Activated naive CD4-positive, alpha-beta T cell treated with anti-CD3 and anti-CD28 coated beads, Interleukin-2, amount 50 U/mL, for 24 hours (primary cell): Measurements from ENCODE around the gene RNF8.
"Not testable (repeated sequence)": the region's sequence is repeated elsewhere in the genome, so short reads cannot be mapped to it uniquely, and the experiment has no call there.

ENCODE experiments used
- H3K27ac Mint-ChIP-seq: one replicate; pipeline ENCODE4 v1.8.0; 2021; ENCODE audit warnings: mild to moderate bottlenecking, mixed read lengths
- H3K27me3 Mint-ChIP-seq: one replicate; pipeline ENCODE4 v1.8.0; 2021; ENCODE audit warnings: mixed read lengths
- H3K36me3 Mint-ChIP-seq: one replicate; pipeline ENCODE4 v1.8.0; 2021; ENCODE audit warnings: mixed read lengths
- H3K4me1 Mint-ChIP-seq: one replicate; pipeline ENCODE4 v1.8.0; 2021; ENCODE audit warnings: mixed read lengths
- H3K4me3 Mint-ChIP-seq: one replicate; pipeline ENCODE4 v1.8.0; 2021; ENCODE audit warnings: mild to moderate bottlenecking, mixed read lengths
- H3K9me3 Mint-ChIP-seq: one replicate; pipeline ENCODE4 v1.8.0; 2021; ENCODE audit warnings: mixed read lengths

Gene RNF8

GRCh38 chr6:37433657-37434271 lies 80.0 kb downstream of the RNF8 start:
- peaks cover 52% of the 10 kb centered on the region for H3K4me1 Mint-ChIP-seq
- peaks cover 12% of the 10 kb centered on the region for H3K36me3 Mint-ChIP-seq
- H3K9me3 Mint-ChIP-seq = no peaks in the 10 kb centered on the region
- no peaks in the 10 kb centered on the region for H3K27me3 Mint-ChIP-seq
- peak overlapping the region; percentile 98 for H3K27ac Mint-ChIP-seq
- peak overlapping the region; percentile 95 for H3K4me3 Mint-ChIP-seq

GRCh38 chr6:37435373-37435772 lies 81.6 kb downstream of the RNF8 start:
- Mint-ChIP-seq H3K36me3 (peaks cover 12% of the 10 kb centered on the region), H3K4me1 (peaks cover 64% of the 10 kb centered on the region), H3K27me3 (no peaks in the 10 kb centered on the region), H3K27ac (peak overlapping the region; percentile 51), H3K4me3 (peak overlapping the region; percentile 52), H3K9me3 (no peaks in the 10 kb centered on the region)

GRCh38 chr6:37435816-37436215 lies 82.0 kb downstream of the RNF8 start:
- peak overlapping the region; percentile 36 for H3K4me3 Mint-ChIP-seq
- H3K27me3 Mint-ChIP-seq = no peaks in the 10 kb centered on the region
- peaks cover 64% of the 10 kb centered on the region for H3K4me1 Mint-ChIP-seq
- peaks cover 12% of the 10 kb centered on the region for H3K36me3 Mint-ChIP-seq
- H3K27ac Mint-ChIP-seq = no peak overlapping the region
- H3K9me3 Mint-ChIP-seq = no peaks in the 10 kb centered on the region

DNA sequence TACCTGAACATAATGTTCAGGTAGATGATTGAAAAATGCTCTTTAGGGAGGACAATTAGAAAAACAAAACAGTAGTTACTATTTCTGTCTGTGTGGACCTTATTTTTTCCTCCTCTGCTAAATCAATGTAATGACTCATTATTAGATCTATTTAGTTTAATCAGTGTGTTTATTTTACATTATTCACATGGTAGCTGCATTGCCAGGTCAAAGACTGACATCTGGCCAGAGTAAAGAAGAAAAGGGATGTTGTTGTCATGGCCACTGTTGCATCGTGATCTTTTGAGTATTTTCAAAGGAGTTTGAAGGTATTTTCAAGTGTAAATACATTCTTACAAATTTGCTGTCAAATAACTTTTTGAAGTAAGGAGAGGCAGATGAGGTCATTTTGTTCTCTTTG lies 85.1 kb downstream of the RNF8 start:
- Mint-ChIP-seq H3K4me3 (no peak overlapping the region), H3K9me3 (no peaks in the 10 kb centered on the region), H3K27me3 (no peaks in the 10 kb centered on the region), H3K27ac (peak overlapping the region; percentile 82), H3K4me1 (peaks cover 70% of the 10 kb centered on the region), H3K36me3 (peaks cover 13% of the 10 kb centered on the region)

DNA sequence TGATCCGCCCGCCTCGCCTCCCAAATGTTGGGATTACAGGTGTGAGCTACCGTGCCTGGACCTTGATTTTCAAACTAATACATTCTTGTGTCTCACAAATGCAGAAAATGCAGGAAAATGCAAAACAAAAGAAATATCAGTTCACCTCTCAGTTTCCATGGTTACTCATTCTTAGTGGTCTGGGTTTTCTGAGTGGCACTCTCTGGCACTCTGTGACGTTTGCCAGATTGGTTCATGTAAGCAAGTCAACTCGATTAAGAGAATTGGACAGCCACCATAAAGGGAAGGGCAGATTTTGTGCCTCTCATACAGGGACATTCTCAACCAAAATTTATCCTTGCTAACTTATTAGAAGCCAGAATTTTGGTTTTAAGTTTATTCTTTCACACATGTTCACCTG lies 87.9 kb downstream of the RNF8 start:
- Mint-ChIP-seq H3K27me3 (no peaks in the 10 kb centered on the region), H3K27ac (peak overlapping the region; percentile 51), H3K9me3 (no peaks in the 10 kb centered on the region), H3K36me3 (peaks cover 23% of the 10 kb centered on the region), H3K4me1 (peaks cover 44% of the 10 kb centered on the region), H3K4me3 (no peak overlapping the region)

GRCh38 chr6:37442416-37443215 lies 88.8 kb downstream of the RNF8 start:
- Mint-ChIP-seq H3K27me3 (no peaks in the 10 kb centered on the region), H3K27ac (peak overlapping the region; percentile 88), H3K36me3 (peaks cover 22% of the 10 kb centered on the region), H3K4me1 (peaks cover 38% of the 10 kb centered on the region), H3K9me3 (no peaks in the 10 kb centered on the region), H3K4me3 (peak overlapping the region; percentile 88)

DNA sequence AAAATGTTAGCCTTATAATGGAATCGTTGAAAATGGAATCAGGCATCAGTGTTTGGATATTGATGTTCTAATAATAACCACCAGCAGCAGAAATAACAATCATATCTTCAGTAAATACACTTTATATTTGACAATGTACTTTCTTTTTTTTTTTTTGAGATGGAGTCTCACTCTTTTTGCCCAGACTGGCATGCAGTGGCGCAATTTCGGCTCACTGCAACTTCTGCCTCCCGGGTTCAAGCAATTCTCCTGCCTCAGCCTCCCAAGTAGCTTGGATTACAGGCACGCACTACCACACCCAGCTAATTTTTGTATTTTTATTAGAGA lies 89.4 kb downstream of the RNF8 start:
- H3K4me1 Mint-ChIP-seq = peaks cover 33% of the 10 kb centered on the region
- H3K27ac Mint-ChIP-seq = peak overlapping the region; percentile 88
- peaks cover 19% of the 10 kb centered on the region for H3K36me3 Mint-ChIP-seq
- H3K27me3 Mint-ChIP-seq, H3K9me3 Mint-ChIP-seq: not testable (repeated sequence)
- peak overlapping the region; percentile 88 for H3K4me3 Mint-ChIP-seq
